Keratinocyte (primary cell): ENCODE data around the gene ZNF44.

ENCODE experiments used
- CTCF ChIP-seq, 3 experiments: IDR thresholded peaks in 1 of 3; conservative IDR thresholded peaks in 1 of 3; optimal IDR thresholded peaks in 1 of 3; 2 replicates in 2 of 3; 3 replicates in 1 of 3; pipeline versions ENCODE3 to v1.5.1; 2011; ENCODE audit warnings: low read length in 3 of 3, mild to moderate bottlenecking in 3 of 3, moderate library complexity in 2 of 3, control low read depth in 1 of 3, inconsistent platforms in 1 of 3; ENCODE audit not compliant: insufficient read depth in 2 of 3; ENCODE audit errors: extremely low read depth in 1 of 3
- EZH2 ChIP-seq: IDR thresholded peaks from one replicate; pipeline ENCODE4 v1.6.1; 2012; ENCODE audit warnings: inconsistent platforms, mild to moderate bottlenecking, low read length, moderate library complexity

- TF ChIP-seq CTCF (optimal IDR thresholded peaks at IDR 0.05 in 1 of 3, IDR thresholded peaks at IDR 0.05 in 1 of 3, conservative IDR thresholded peaks at IDR 0.05 in 1 of 3; ENCODE audit: extremely low read depth in 1 of 3, insufficient read depth in 2 of 3, low read length in 3 of 3) (no peak), EZH2 (no peak)
These were observed 16.0 kb downstream of the ZNF44 start for GRCh38 chr19:12278713-12279112.
